Fibroblast of skin of left quadriceps (primary cell): ENCODE data around the gene TBC1D22B.

Source experiments
- DNase-seq, 2 experiments: peaks; one replicate each; pipeline ENCODE4 v3.0.0-alpha.2; 2013; ENCODE audit warnings: low read depth in 2 of 2

TBC1D22B gene

GRCh38 chr6:37239950-37240713 lies 17.4 kb upstream of the TBC1D22B start:
- peak; percentile 80 to 83 for DNase-seq

GRCh38 chr6:37241131-37241530 lies 16.4 kb upstream of the TBC1D22B start:
- DNase-seq: no peak

DNA sequence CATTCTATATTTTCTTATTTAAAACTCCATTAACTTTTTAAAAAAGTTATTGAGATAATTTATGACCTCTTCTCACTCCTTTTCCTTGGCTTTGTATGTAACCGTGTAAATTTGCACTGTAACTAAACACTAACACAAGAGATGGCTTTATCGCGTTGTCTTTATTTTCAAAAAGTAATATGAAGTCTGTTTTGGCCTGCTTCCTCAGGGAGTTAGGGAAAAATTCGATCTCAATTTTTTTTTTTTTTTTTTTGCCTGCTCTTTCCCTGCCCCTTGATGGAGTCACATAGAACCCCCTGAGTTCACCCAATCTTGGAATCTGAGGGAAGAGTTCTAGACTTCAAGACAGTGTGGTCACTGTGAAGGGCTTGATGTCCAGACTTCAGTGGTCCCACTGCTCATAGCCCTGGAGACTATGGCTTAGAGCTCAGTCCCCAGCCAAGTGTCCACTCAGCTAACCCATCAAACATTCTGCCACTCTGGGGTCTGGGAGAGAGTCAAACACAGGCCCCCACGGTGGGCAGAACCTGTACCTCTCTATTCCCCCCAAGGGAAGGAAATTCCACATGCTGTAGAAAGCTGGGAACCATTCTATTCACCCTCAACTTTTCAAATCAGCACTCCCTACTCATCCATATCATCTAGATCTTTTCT lies 15.7 kb upstream of the TBC1D22B start:
- no peak for DNase-seq

GRCh38 chr6:37242429-37243052 lies 15.0 kb upstream of the TBC1D22B start:
- DNase-seq: peak; percentile 97

GRCh38 chr6:37243131-37243815 lies 14.3 kb upstream of the TBC1D22B start:
- no peak for DNase-seq

DNA sequence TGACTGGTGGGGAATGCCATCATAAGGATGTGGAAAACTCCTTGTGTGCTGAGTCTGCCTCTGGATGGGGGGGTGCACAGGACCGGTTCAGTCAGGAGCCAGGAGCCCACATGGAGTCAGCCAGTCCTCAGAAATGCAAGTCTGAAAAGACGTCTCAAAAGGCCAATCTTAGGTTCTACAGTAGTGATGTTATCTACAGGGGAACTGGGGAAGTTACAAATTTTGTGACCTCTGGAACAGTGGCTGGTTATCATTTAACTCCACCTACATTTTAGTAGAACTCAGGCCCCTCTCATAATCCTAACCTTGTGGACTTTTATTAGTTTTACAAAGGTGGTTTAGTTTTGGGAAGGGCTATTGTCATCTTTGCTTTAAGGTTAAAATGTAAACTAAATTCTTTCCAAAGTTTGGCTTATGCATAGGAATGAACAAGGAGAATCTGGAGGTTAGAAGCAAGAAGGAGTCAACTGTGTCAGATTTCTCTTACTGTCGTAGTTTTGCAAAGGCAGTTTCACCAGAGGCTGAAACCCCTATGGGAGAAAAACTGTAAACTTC lies 13.7 kb upstream of the TBC1D22B start:
- no peak for DNase-seq

DNA sequence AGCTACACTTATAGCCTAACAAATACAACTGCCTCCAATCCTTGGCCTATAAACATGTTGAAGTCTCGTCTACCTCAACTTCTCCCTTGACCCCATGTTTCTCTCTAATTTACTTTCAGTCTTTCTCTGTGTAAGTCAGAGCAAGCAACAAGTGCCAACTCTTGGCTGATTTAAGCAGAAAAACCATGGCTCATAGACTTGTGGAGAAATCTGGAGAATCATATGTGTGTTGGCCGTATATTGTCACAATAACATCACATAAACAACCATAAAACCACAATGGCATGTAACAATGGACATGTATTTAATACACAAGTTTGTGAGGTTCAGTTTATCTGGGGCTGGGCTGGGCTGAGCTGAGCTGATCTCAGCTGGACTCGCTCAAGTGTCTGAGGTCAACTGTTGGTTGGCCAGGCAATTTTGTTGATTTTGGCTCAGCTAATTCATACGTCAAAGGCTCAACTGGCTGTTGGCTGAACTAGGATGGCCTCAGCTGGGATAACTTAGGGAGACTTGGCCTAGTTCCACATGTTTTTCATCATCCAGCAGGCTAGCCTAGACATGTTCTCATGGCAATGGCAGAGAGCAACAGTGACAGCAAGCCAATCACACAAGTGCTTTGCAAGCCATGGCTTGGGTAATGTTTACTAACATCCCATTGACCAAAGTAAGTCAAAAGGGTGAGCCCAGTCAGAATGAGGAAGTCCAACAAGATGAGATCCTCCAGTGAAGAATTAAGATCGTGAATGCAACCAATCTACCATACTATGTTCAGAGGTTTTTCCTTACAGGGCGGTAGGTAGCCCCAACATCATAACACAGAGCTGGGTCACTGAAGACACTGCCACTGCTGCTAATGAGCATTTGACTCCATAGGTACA lies 12.9 kb upstream of the TBC1D22B start:
- DNase-seq: peak; percentile 95 to 96

- DNase-seq: no peak
These were observed 6.3 kb upstream of the TBC1D22B start for GRCh38 chr6:37251211-37251780.

DNA sequence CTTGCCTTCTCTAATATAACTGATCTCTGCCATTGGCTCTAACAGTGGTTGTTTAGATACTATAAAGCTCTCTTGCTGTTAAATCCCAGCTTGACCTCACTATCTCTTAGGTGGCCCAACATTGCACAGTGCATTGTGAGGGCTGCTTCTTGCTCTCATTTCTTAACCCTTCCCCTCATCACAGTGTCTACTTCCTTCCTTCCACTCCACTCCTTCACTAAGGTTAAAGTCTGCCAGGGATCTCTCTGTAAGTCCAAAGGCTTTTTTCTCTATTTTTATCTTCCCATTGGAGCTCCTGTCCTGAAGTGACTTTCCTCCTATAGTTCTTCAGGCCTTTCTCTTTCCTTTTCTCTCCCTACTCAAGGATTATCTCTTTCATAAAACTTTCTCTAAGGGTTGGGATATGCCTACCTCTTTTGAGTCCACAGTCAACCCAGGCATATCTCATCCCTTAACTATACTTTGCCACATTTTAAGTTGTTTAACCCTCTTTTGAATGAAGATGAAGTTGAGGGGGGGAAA lies 4.0 kb upstream of the TBC1D22B start:
- DNase-seq: no peak

GRCh38 chr6:37254881-37255280 lies 2.7 kb upstream of the TBC1D22B start:
- no peak for DNase-seq

- DNase-seq: no peak
These were observed 766 bp upstream of the TBC1D22B start for GRCh38 chr6:37256692-37257319.

GRCh38 chr6:37257320-37257633 lies 295 bp upstream of the TBC1D22B start:
- DNase-seq: no peak

DNA sequence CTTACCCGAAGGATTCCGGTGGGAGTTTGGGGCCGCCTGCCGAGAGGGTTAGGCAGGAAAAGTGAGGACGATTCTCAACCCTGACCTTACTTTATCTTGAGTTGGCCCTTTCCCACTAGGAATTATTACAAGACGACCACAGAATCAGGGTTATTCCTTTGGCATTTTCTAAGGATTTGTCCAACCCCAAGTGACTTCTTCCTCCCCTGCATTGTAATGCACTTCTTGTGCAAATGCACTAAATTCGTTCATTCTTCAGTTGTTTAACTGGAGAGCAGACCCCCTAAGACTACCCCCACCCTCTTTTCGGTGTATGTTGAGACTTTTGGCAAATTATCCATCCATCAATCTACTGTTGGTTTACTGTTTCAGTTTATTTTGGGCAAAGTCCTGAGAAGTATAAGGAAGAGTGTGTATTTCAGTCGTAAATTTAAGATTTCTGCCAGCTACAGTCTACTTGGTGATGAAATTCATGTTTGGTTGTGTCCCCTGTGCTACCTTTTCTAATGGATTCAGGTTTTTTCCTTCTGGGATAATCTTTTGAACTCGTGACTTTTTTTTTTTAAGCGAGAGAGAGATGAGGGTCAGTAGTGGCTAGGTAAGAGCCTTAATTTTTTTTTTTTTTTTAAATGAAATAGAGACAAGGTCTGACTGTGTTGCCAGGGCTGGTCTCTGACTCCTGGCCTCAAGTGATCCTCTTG lies 983 bp downstream of the TBC1D22B start:
- no peak for DNase-seq

DNA sequence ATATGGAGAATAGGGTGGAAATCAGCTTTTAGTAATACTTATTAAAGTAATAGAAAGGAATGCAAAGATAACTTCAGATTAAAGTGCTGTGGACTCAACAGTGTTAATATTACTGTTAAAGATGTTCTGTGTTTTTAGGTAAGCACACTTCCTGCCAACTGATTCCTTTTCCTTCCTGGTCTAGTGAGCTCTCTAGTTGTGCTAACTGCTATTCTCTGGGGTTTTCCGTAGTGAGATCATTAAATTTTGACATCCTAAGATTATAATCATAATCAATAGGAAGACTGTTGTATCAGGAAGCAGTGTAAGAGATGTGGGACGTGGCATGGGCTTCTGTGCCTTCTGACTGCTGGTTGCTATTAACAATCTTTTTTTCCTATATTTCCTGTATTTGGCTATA lies 1.6 kb downstream of the TBC1D22B start:
- DNase-seq: no peak

- DNase-seq: no peak
These were observed 2.5 kb downstream of the TBC1D22B start for GRCh38 chr6:37260040-37260439.

GRCh38 chr6:37260444-37260843 lies 2.9 kb downstream of the TBC1D22B start:
- no peak for DNase-seq

- no peak for DNase-seq
These were observed 3.6 kb downstream of the TBC1D22B start for GRCh38 chr6:37261198-37261597.

- no peak for DNase-seq
These were observed 5.0 kb downstream of the TBC1D22B start for GRCh38 chr6:37262446-37263026.

- DNase-seq: no peak
These were observed 7.4 kb downstream of the TBC1D22B start for GRCh38 chr6:37265001-37265400.
